ENCODE measurements around the gene PPP2R3B. TPM values are rescaled to one million over a fixed set of nuclear protein-coding genes. Genes with fewer than 3 reads are reported as not detected.

The PPP2R3B gene
- total and polyA plus RNA-seq, 2 of the 4 experiments (the other 2 are of a cell fraction): 13.2 to 13.3 TPM

DNA sequence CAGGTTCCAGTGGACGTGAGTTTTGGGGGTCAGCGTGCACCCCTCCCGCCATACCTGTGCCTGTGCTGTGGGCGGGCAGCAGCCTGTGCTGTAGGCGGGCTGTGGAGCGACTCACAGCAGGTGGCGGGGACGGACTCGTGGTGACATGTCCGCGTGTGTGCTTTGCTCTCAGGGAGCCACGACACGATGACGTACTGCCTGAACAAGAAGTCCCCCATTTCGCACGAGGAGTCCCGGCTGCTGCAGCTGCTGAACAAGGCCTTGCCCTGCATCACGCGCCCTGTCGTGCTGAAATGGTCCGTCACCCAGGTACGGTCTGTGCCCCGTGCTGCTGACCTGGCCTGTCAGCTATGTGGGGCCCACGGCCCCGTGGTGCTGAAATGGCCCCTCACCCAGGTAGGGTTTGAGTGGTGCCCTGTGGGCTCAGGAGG is 98.1 kb downstream of the PPP2R3B start:
- DNase-seq (no peak), ATAC-seq (ENCODE audit: low read depth) (no peak)
- H3K36me3 ChIP-seq (ENCODE audit: control insufficient read depth, insufficient read depth, low read length): peaks cover 59% of the 10 kb centered on the region
- no peaks in the 10 kb centered on the region for H3K27me3 ChIP-seq (ENCODE audit: control insufficient read depth, insufficient read depth, low read length)
- 0 out of 2 replicates have a peak, but pooled peaks cover 2% of the 10 kb centered on the region for H3K9me3 ChIP-seq (ENCODE audit: control insufficient read depth, insufficient read depth, low read length)
- no peaks in the 10 kb centered on the region for H3K4me1 ChIP-seq (ENCODE audit: control insufficient read depth, insufficient read depth, low read length)
- intact Hi-C loops (cut with micrococcal nuclease) (no loop called here), in situ Hi-C loops (cut with MboI; ENCODE audit: low sequenced_read_pairs) (no loop called here), dilution Hi-C loops (cut with HindIII; ENCODE audit: low sequenced_read_pairs, unreplicated experiment) (no loop called here)
- ChIA-PET POLR2A (ENCODE audit: unreplicated experiment) (no interaction called here), CTCF (no interaction called here)
- no peak overlapping the region for H3K14ac ChIP-seq (replicated peaks; ENCODE audit: low read depth, low read length)
- no peak overlapping the region for H4K8ac ChIP-seq (ENCODE audit: low read depth in 2 of 2, low read length in 2 of 2)
- no peak overlapping the region for H3K4ac ChIP-seq (ENCODE audit: low read depth, low read length)
- H4K5ac ChIP-seq (ENCODE audit: low read depth, low read length): no peak overlapping the region
- no peak overlapping the region for H3K9ac ChIP-seq (ENCODE audit: low read depth, low read length)
- no peak overlapping the region for H3K18ac ChIP-seq (ENCODE audit: low read depth, low read length)
- H4K91ac ChIP-seq (ENCODE audit: insufficient read depth, low read depth, low read length): no peak overlapping the region
- no peak overlapping the region for H2BK20ac ChIP-seq (ENCODE audit: low read depth, low read length)
- peaks cover 8% of the 10 kb centered on the region for H3K9me1 ChIP-seq (ENCODE audit: insufficient read depth, low read length)
- H3K23ac ChIP-seq (ENCODE audit: low read depth, low read length): no peak overlapping the region
- H2BK5ac ChIP-seq (ENCODE audit: low read depth, low read length, poor library complexity, severe bottlenecking): no peak overlapping the region
- no peak overlapping the region for H2BK120ac ChIP-seq (ENCODE audit: low read depth, low read length)
- no peak overlapping the region for H3K27ac ChIP-seq (ENCODE audit: insufficient read depth, low read length)
- H2AK5ac ChIP-seq (ENCODE audit: low read depth, low read length): no peak overlapping the region
- peaks cover 8 to 31% of the 10 kb centered on the region in 2 experiments for H3K79me1 ChIP-seq (ENCODE audit: low read depth in 1 of 2, low read length in 2 of 2)
- 99% methylated on average over 16 of the region's 25 CpGs; no CpG with 5 or more reads in 1 of the 2 experiments for WGBS, 2 experiments (ENCODE audit: extremely low coverage in 2 of 2, insufficient read length in 1 of 2)
- H2AFZ ChIP-seq (replicated peaks; ENCODE audit: low read length, poor library complexity): peak overlapping the region; percentile 32
- TF ChIP-seq ELK1 (IDR thresholded peaks at IDR 0.05; ENCODE audit: borderline replicate concordance, low read depth, low read length): no peak
- TF ChIP-seq BHLHE40 (IDR thresholded peaks at IDR 0.05; ENCODE audit: low read depth, low read length): no peak
- TF ChIP-seq NFE2L2 (IDR thresholded peaks at IDR 0.05; ENCODE audit: low read depth, low read length): no peak
- TF ChIP-seq RFX5 (IDR thresholded peaks at IDR 0.05; ENCODE audit: low read depth, low read length): no peak
- no peak for TF ChIP-seq SMC3 (IDR thresholded peaks at IDR 0.05; ENCODE audit: low read depth, low read length)
- TF ChIP-seq POLR2A (IDR thresholded peaks at IDR 0.05; ENCODE audit: low read depth, low read length): no peak
- no peak for TF ChIP-seq MAFK (IDR thresholded peaks at IDR 0.05; ENCODE audit: low read depth, low read length)
- TF ChIP-seq RCOR1 (IDR thresholded peaks at IDR 0.05; ENCODE audit: insufficient replicate concordance, low read length): no peak
- TF ChIP-seq RAD21 (IDR thresholded peaks at IDR 0.05; ENCODE audit: low read length): no peak
- no peak overlapping the region for H2BK15ac ChIP-seq (ENCODE audit: low read depth, low read length)
- H3K4me3 ChIP-seq (ENCODE audit: insufficient read depth, low read depth, low read length): no peak overlapping the region
- H4K20me1 ChIP-seq (ENCODE audit: insufficient read depth, low read length): no peaks in the 10 kb centered on the region
- H2AK9ac ChIP-seq (replicated peaks; ENCODE audit: low read depth, low read length, poor library complexity): no peak overlapping the region
- no peak overlapping the region for H3K56ac ChIP-seq (ENCODE audit: extremely low read depth, insufficient read depth, low read length)
- BruUV-seq (replicated peaks): no TSS peak
- H3K4me2 ChIP-seq (ENCODE audit: low read depth, low read length): no peak overlapping the region
